Skeletal muscle tissue (tissue), 4 donors: Measurements from ENCODE around the gene SSBP2. TPM values are rescaled to one million over a fixed set of nuclear protein-coding genes. Genes with fewer than 3 reads are reported as not detected.
"Not testable (repeated sequence)": the region's sequence is repeated elsewhere in the genome, so short reads cannot be mapped to it uniquely, and the experiment has no call there.

Experiments used
- H3K27ac ChIP-seq: one replicate; pipeline ENCODE4 v1.7.0; 2013; ENCODE audit warnings: mild to moderate bottlenecking, low read depth, low read length, inconsistent platforms
- H3K27me3 ChIP-seq, 3 donors: one replicate each; pipeline ENCODE4 v1.7.0; 2013; ENCODE audit warnings: low read length in 3 of 3; ENCODE audit not compliant: control insufficient read depth in 3 of 3, insufficient read depth in 3 of 3
- H3K36me3 ChIP-seq, 3 donors: one replicate each; pipeline ENCODE4 v1.7.0; 2013; ENCODE audit warnings: low read length in 3 of 3; ENCODE audit not compliant: control insufficient read depth in 3 of 3, insufficient read depth in 3 of 3
- H3K4me1 ChIP-seq, 3 donors: one replicate each; pipeline ENCODE4 v1.7.0; 2013; ENCODE audit warnings: low read length in 3 of 3, mild to moderate bottlenecking in 3 of 3; ENCODE audit not compliant: control insufficient read depth in 3 of 3, insufficient read depth in 3 of 3
- H3K4me3 ChIP-seq, 3 donors: one replicate each; pipeline ENCODE4 v1.7.0; 2013; ENCODE audit warnings: low read length in 3 of 3
- H3K9ac ChIP-seq, 3 donors: one replicate each; pipeline ENCODE4 v1.7.0; 2013; ENCODE audit warnings: low read length in 3 of 3, mild to moderate bottlenecking in 3 of 3, moderate library complexity in 2 of 3, low read depth in 1 of 3
- H3K9me3 ChIP-seq, 3 donors: one replicate each; pipeline ENCODE4 v1.7.0; 2013; ENCODE audit warnings: low read length in 3 of 3; ENCODE audit not compliant: control insufficient read depth in 3 of 3
- total RNA-seq: library from RNA; depleted of rRNA; stranded (reverse); fragments of >200 nt; gene quantifications from one replicate; pipeline ENCODE4 v1.2.3, GENCODE V29; 2014
- donor health status: Osteomylitis.

The SSBP2 gene
- total RNA-seq, 1 donor from 2014 or later, result 44.4 TPM

- no peaks in the 10 kb centered on the region for H3K27me3 ChIP-seq
- H3K36me3 ChIP-seq, result peaks cover 0 to 5% (median 2%) of the 10 kb centered on the region in 3 donors
- H3K27ac ChIP-seq, result no peak overlapping the region
- peaks cover 0 to 8% (median 6%) of the 10 kb centered on the region in 3 donors for H3K9me3 ChIP-seq
- H3K4me1 ChIP-seq, result no peaks in the 10 kb centered on the region
- H3K4me3 ChIP-seq, result no peak overlapping the region
- H3K9ac ChIP-seq, result no peak overlapping the region
Observed at GRCh38 chr5:81698813-81699212, 52.1 kb downstream of the SSBP2 start.

GRCh38 chr5:81696418-81697397 lies 54.2 kb downstream of the SSBP2 start:
- Histone ChIP-seq H3K4me3 (no peak overlapping the region), H3K27me3 (no peaks in the 10 kb centered on the region), H3K27ac (no peak overlapping the region), H3K36me3 (peaks cover 0 to 5% (median 2%) of the 10 kb centered on the region in 3 donors), H3K9ac (no peak overlapping the region), H3K4me1 (no peaks in the 10 kb centered on the region), H3K9me3 (peaks cover 0 to 8% (median 6%) of the 10 kb centered on the region in 3 donors)

- H3K4me1 ChIP-seq, result no peaks in the 10 kb centered on the region
Observed at GRCh38 chr5:81694726-81695125, 56.2 kb downstream of the SSBP2 start.

GRCh38 chr5:81688215-81688614 lies 62.7 kb downstream of the SSBP2 start:
- H3K27me3 ChIP-seq, result no peaks in the 10 kb centered on the region
- no peak overlapping the region for H3K27ac ChIP-seq
- H3K4me3 ChIP-seq, result no peak overlapping the region
- no peak overlapping the region for H3K9ac ChIP-seq
- no peaks in the 10 kb centered on the region for H3K9me3 ChIP-seq
- H3K4me1 ChIP-seq, result peaks cover 2 to 17% (median 3%) of the 10 kb centered on the region in 3 donors
- H3K36me3 ChIP-seq, result no peaks in the 10 kb centered on the region

More at GRCh38 chr5:81694726-81695125, 56.2 kb downstream of the SSBP2 start:
- peaks cover 0 to under 1% (median 0%) of the 10 kb centered on the region in 3 donors for H3K9me3 ChIP-seq
- H3K36me3 ChIP-seq, result peaks cover 0 to 5% (median 2%) of the 10 kb centered on the region in 3 donors
- H3K4me3 ChIP-seq, result no peak overlapping the region
- no peak overlapping the region for H3K9ac ChIP-seq
- no peaks in the 10 kb centered on the region for H3K27me3 ChIP-seq
- no peak overlapping the region for H3K27ac ChIP-seq

- Histone ChIP-seq H3K36me3 (no peaks in the 10 kb centered on the region), H3K9me3 (no peaks in the 10 kb centered on the region), H3K9ac (no peak overlapping the region), H3K4me3 (no peak overlapping the region), H3K4me1 (peaks cover 2 to 17% (median 3%) of the 10 kb centered on the region in 3 donors), H3K27me3 (no peaks in the 10 kb centered on the region), H3K27ac (no peak overlapping the region)
Observed at GRCh38 chr5:81687292-81687691, 63.6 kb downstream of the SSBP2 start.

- no peak overlapping the region for H3K9ac ChIP-seq
- H3K36me3 ChIP-seq, result no peaks in the 10 kb centered on the region
- H3K27ac ChIP-seq, result no peak overlapping the region
- H3K4me1 ChIP-seq, result peaks cover 2 to 17% (median 3%) of the 10 kb centered on the region in 3 donors
- no peak overlapping the region for H3K4me3 ChIP-seq
- H3K27me3 ChIP-seq, result no peaks in the 10 kb centered on the region
- H3K9me3 ChIP-seq, result no peaks in the 10 kb centered on the region
Observed at GRCh38 chr5:81685471-81685870, 65.4 kb downstream of the SSBP2 start.

- H3K9me3 ChIP-seq, result no peaks in the 10 kb centered on the region
- no peaks in the 10 kb centered on the region for H3K27me3 ChIP-seq
- no peak overlapping the region for H3K27ac ChIP-seq
- H3K9ac ChIP-seq, result no peak overlapping the region
- H3K4me1 ChIP-seq, result peaks cover 0 to 5% (median 3%) of the 10 kb centered on the region in 3 donors
- no peak overlapping the region for H3K4me3 ChIP-seq
- H3K36me3 ChIP-seq, result no peaks in the 10 kb centered on the region
Observed at GRCh38 chr5:81679885-81680284, 71.0 kb downstream of the SSBP2 start.

- Histone ChIP-seq H3K36me3 (no peaks in the 10 kb centered on the region), H3K4me3 (no peak overlapping the region), H3K9ac (no peak overlapping the region), H3K27me3 (no peaks in the 10 kb centered on the region), H3K9me3 (no peaks in the 10 kb centered on the region), H3K4me1 (peaks cover 0 to 5% (median 5%) of the 10 kb centered on the region in 3 donors), H3K27ac (no peak overlapping the region)
Observed at GRCh38 chr5:81675420-81675819, 75.5 kb downstream of the SSBP2 start.

GRCh38 chr5:81665795-81666194 lies 85.1 kb downstream of the SSBP2 start:
- Histone ChIP-seq H3K9me3 (no peaks in the 10 kb centered on the region), H3K4me1 (peaks cover 6 to 10% (median 7%) of the 10 kb centered on the region in 3 donors), H3K36me3 (no peaks in the 10 kb centered on the region), H3K4me3 (no peak overlapping the region), H3K9ac (no peak overlapping the region), H3K27me3 (no peaks in the 10 kb centered on the region), H3K27ac (no peak overlapping the region)

- H3K27me3 ChIP-seq, H3K9ac ChIP-seq, H3K36me3 ChIP-seq, H3K4me3 ChIP-seq, H3K27ac ChIP-seq, H3K9me3 ChIP-seq, H3K4me1 ChIP-seq: not testable (repeated sequence)
Observed at GRCh38 chr5:81660624-81661023, 90.3 kb downstream of the SSBP2 start.
